Adrenal gland (tissue), 12 donors: Measurements from ENCODE around the gene TMCC1. TPM values are rescaled to one million over a fixed set of nuclear protein-coding genes. Genes with fewer than 3 reads are reported as not detected.

ENCODE experiments used
- DNase-seq, 7 donors: peaks; one replicate each; pipeline ENCODE4 v3.0.0-alpha.2; 2019 to 2020
- H3K27ac ChIP-seq, 5 donors: fragments of 200-600 bp; sonication (generic) in 4 of 5; 1 replicate in 3 of 5; 2 replicates in 2 of 5; pipeline versions ENCODE4 v1.5.1 to v1.8.0; 2016 to 2020; ENCODE audit warnings: mild to moderate bottlenecking in 1 of 5
- H3K27me3 ChIP-seq: fragments of 200-600 bp; 2 replicates; pipeline ENCODE4 v1.8.0; 2021
- H3K36me3 ChIP-seq, 2 donors: fragments of 200-600 bp; replicated peaks in 1 of 2; 1 replicate in 1 of 2; 2 replicates in 1 of 2; pipeline versions ENCODE4 v1.5.1 to v1.8.0; 2018 to 2022
- H3K4me1 ChIP-seq, 2 donors: fragments of 200-600 bp; replicated peaks in 1 of 2; 1 replicate in 1 of 2; 2 replicates in 1 of 2; pipeline versions ENCODE4 v1.5.1 to v1.8.0; 2018 to 2021
- H3K4me3 ChIP-seq, 4 donors: fragments of 200-600 bp; sonication (generic) in 3 of 4; one replicate each; pipeline ENCODE4 v1.5.1; 2016 to 2018
- H3K9me3 ChIP-seq, 3 donors: fragments of 200-600 bp; sonication (generic) in 1 of 3; replicated peaks in 1 of 3; 1 replicate in 2 of 3; 2 replicates in 1 of 3; pipeline versions ENCODE4 v1.5.1 to v1.8.0; 2016 to 2021
- POLR2A ChIP-seq, 2 donors: fragments of 450-650 bp; IDR thresholded peaks; one replicate each; pipeline ENCODE4 v1.6.1; 2017; ENCODE audit warnings: antibody characterized with exemption in 2 of 2, mild to moderate bottlenecking in 2 of 2, moderate library complexity in 1 of 2
- WGBS, 4 donors: extraction: QIAGEN DNeasy Blood & Tissue Kit in 2 of 4; methylation state at CpG; one replicate each; pipeline versions ENCODE4 v1.1.5 to v1.1.7; 2013 to 2017; 5-methylcytosine and 5-hydroxymethylcytosine counted together
- intact Hi-C, 2 donors: fragments of 100-400 bp; cut with DNase I; formaldehyde crosslinking; loops; one replicate each; pipeline versions ENCODE4 v1.14.1 to v1.15.0; 2022 to 2023
- polyA plus RNA-seq, 3 donors: library from polyadenylated mRNA; stranded (reverse); fragments of 200-250 nt in 2 of 3; fragments of 350-450 nt in 1 of 3; fragmentation: Illumina TruSeq in 1 of 3; extraction: RNeasy Lipid Tissue Mini Kit (QIAGEN cat#74804) in 1 of 3; gene quantifications; one replicate each; pipeline ENCODE4 v1.2.3, GENCODE V29; 2013 to 2014
- small RNA-seq, 2 donors: library from RNA; depleted of rRNA; stranded (forward); fragments of <200 nt; gene quantifications; one replicate each; pipeline ENCODE3, GENCODE V24; 2016
- total RNA-seq, 9 donors: library from RNA; depleted of rRNA in 4 of 9; stranded (reverse); fragments of >200 nt in 4 of 9; fragments of 120-200 nt in 1 of 9; fragmentation: NEBNext Ultra II Directional in 1 of 9; extraction: Animal tissue kit (Norgen Biotek cat#: 25700) in 1 of 9; gene quantifications; one replicate each; pipeline versions ENCODE4 v1.1.0 to v1.2.4, GENCODE V29; 2013 to 2023
- TF ChIP-seq, protein P1 (sequence below), 6 experiments: fragments of 450-650 bp in 4 of 6; fragments of 200-600 bp in 2 of 6; sonication (generic) in 1 of 6; IDR thresholded peaks; 1 replicate in 5 of 6; 2 replicates in 1 of 6; pipeline versions ENCODE4 v1.5.1 to v1.8.0; 2016 to 2021; ENCODE audit warnings: antibody characterized with exemption in 6 of 6, mild to moderate bottlenecking in 2 of 6, moderate library complexity in 1 of 6
- donor health status: healthy with polysubstance abuse.
- donor health status: Bipolar disorder and iron deficiency.
- donor health status: DM: yes; HTN: yes; CAD: no.
- donor health status: DM: no; HTN: no; CAD: no.
- donor health status: DM: no; HTN: no; CAD: no.
- donor health status: DM: yes; HTN: yes; CAD: no.

Gene TMCC1
- total and polyA plus RNA-seq, 12 donors, result 6.3 to 141 (median 22.9) TPM

DNA sequence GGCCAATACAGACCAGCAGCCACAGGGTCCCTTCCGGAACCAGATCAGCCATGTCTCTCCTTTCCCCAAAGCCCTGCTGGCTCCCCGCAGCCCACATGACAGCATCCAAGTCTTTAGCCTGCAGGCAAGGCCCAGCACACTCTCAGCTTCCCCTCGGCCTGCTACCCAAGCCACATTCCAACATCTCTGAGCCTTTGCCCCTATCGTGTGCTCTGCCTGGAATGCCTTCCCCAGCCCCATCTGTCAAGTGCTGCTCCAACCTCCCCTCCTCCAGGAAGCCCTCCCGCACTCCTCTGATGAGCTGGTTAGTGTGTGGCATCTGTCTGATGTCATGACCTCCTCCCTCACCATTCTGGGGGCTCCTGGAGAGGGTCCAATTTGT lies 295.5 kb downstream of the TMCC1 start:
- DNase-seq, result no peak
- Histone ChIP-seq H3K36me3 (no peaks in the 10 kb centered on the region), H3K4me3 (peak overlapping the region in 1 of 4 donors; percentile 7), H3K9me3 (no peaks in the 10 kb centered on the region), H3K27ac (peak overlapping the region; percentile 22 to 92 (median 66)), H3K27me3 (no peaks in the 10 kb centered on the region), H3K4me1 (peaks cover 40 to 93% of the 10 kb centered on the region in 2 donors)
- intact Hi-C loops, result no loop called here
- TF ChIP-seq, protein P1, sequence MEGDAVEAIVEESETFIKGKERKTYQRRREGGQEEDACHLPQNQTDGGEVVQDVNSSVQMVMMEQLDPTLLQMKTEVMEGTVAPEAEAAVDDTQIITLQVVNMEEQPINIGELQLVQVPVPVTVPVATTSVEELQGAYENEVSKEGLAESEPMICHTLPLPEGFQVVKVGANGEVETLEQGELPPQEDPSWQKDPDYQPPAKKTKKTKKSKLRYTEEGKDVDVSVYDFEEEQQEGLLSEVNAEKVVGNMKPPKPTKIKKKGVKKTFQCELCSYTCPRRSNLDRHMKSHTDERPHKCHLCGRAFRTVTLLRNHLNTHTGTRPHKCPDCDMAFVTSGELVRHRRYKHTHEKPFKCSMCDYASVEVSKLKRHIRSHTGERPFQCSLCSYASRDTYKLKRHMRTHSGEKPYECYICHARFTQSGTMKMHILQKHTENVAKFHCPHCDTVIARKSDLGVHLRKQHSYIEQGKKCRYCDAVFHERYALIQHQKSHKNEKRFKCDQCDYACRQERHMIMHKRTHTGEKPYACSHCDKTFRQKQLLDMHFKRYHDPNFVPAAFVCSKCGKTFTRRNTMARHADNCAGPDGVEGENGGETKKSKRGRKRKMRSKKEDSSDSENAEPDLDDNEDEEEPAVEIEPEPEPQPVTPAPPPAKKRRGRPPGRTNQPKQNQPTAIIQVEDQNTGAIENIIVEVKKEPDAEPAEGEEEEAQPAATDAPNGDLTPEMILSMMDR (IDR thresholded peaks at IDR 0.05), result no peak
- no peak for TF ChIP-seq POLR2A (IDR thresholded peaks at IDR 0.05)
- 59 to 68% (median 62%) methylated on average over 5 of the region's 5 CpGs for WGBS, 4 donors

Small RNAs within 50 kb of the gene (small RNA-seq; reads per million reads assigned to genes)
- 0 reads per million in 2 donors for gene RF00026
- gene RNY3P13, result 0 reads per million in 2 donors

Other genes starting within 250 kb of the TMCC1 start
- gene TRH, start 81.0 kb upstream of the TMCC1 start, total RNA-seq, result 1 to 10 TPM in 1 of 9 donors, not detected in 8; 1.6 TPM
- gene TRH, start 81.0 kb upstream of the TMCC1 start, polyA plus RNA-seq, result under 1 TPM in 1 of 3 donors, not detected in 2; 0.07 TPM
- 1 to 10 TPM in 2 of 9 donors, not detected in 7; 1.2 to 1.3 TPM for gene ALG1L2, start 188.1 kb upstream of the TMCC1 start, total RNA-seq
- not detected for gene ALG1L2, start 188.1 kb upstream of the TMCC1 start, polyA plus RNA-seq